ENCODE data around the gene DOCK1.

The DOCK1 gene

DNA sequence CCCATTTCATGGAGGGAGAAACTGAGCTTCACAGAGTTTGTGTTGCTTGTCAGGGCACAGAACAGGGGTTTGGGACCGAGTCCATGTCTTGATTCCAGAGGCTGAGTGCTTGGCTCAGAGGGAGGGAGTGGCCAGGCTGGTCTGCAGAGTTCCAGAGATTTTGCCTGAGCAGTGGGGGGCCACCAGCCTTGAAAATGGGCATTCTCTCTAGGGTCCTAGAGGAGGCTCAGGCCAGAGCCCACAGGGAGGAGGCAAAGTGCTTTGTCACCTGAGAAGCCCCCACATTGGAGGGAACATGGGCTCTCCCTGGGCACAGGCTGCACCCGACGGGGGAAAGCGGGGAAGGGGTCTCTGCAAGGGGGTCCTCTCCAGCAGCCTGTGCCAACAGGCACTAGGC, 51.5 kb downstream of the DOCK1 start:
- DNase-seq (no peak), ATAC-seq (replicated peaks) (no peak)
- Mint-ChIP-seq H3K4me3 (no peak overlapping the region), H3K27ac (no peak overlapping the region), H3K27me3 (no peaks in the 10 kb centered on the region), H3K9me3 (peaks cover 0 to 3% of the 10 kb centered on the region in 2 donors), H3K36me3 (ENCODE audit: insufficient read depth) (peaks cover 3% of the 10 kb centered on the region), H3K4me1 (ENCODE audit: low read depth in 2 of 2) (peaks cover 0 to 2% of the 10 kb centered on the region in 2 donors)

DNA sequence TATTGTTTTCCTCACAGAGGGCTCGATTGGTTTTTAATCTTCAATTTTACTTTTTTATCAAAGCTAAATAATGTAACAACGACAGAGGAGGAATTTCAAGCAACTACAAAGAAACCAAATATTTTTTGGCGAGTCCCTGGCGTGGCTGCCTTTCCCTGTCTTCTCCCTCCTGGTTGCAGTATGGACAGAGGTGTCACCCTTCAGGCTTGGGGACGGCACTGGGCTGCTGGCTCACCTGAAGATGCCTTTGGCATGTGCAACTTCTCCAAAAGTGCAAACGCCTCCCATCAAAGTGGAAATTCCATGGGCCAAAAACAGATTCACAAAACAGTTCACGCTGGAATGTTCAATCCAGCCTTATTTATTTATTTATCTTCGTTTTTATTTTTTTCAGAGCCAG, 51.9 kb downstream of the DOCK1 start:
- peaks cover 0 to 2% of the 10 kb centered on the region in 2 donors for H3K4me1 Mint-ChIP-seq (ENCODE audit: low read depth in 2 of 2)
- ATAC-seq (replicated peaks): no peak
- H3K27me3 Mint-ChIP-seq: no peaks in the 10 kb centered on the region

DNA sequence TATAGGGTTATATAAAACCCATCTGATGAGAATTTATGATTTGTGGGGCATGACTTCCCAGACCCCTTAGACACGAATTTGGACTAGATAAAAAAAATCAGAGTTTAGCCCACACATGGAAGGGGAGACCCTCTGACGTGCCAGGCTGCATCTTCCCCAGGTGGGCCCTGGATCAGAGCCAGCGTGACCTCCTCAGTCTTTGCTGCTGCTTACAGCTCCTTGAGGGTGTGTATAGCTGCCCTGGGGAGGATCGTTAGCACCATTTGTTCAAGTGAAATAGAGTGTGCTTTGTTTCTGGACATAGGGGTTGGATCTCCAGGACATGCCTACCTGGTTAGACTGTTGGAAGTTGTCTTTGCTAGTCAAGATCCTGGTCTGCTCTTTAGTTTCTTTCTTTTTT, 54.2 kb downstream of the DOCK1 start:
- Mint-ChIP-seq H3K9me3 (peaks cover 0 to 3% of the 10 kb centered on the region in 2 donors), H3K27ac (no peak overlapping the region), H3K36me3 (ENCODE audit: insufficient read depth) (peaks cover 3% of the 10 kb centered on the region), H3K4me1 (ENCODE audit: low read depth in 2 of 2) (peaks cover 0 to 2% of the 10 kb centered on the region in 2 donors), H3K4me3 (no peak overlapping the region), H3K27me3 (no peaks in the 10 kb centered on the region)
- no peak for DNase-seq
- ATAC-seq (replicated peaks): no peak

More for the DNA sequence above, 51.9 kb downstream of the DOCK1 start:
- H3K9me3 Mint-ChIP-seq: peaks cover 0 to 3% of the 10 kb centered on the region in 2 donors
- H3K4me3 Mint-ChIP-seq: no peak overlapping the region
- H3K27ac Mint-ChIP-seq: no peak overlapping the region
- peaks cover 3% of the 10 kb centered on the region for H3K36me3 Mint-ChIP-seq (ENCODE audit: insufficient read depth)
- no peak for DNase-seq

DNA sequence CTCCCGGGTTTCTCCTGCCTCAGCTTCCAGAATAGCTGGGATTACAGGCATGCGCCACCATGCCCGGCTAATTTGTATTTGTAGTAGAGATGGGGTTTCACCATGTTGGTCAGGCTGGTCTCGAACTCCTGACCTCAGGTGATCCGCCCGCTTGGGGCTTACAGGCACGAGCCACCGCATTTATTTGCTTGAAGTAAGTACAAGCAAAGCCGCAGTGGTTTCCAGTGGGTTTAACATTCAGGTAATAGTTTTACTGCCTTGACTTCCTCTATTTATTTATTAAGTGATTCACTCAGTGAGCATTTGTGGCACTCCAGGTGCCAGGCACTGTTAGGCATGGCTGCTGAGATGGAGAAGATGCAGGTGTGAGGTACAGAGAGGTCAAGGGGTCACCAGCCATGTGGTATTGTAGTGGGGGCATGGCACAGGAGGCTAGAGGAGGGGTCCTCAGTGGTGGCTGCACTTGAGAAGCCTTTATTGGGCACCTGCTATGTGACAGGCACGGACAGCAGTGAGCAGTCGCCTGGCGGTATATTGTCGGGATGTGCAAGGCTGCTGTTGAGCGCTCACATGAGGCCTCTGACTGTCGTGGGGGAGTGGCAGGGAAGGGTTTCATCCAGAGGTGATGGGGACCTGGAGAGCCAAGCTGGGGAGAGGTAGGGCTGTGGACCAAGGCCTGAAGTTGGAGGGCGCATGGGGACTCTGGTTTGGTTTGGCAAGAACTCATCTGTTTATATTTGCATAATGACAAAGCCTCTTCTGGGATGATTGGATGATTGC, 54.9 kb downstream of the DOCK1 start:
- peaks cover 0 to 4% of the 10 kb centered on the region in 2 donors for H3K27me3 Mint-ChIP-seq
- no peak overlapping the region for H3K27ac Mint-ChIP-seq
- no peak overlapping the region for H3K4me3 Mint-ChIP-seq
- H3K9me3 Mint-ChIP-seq: peaks cover 0 to 5% of the 10 kb centered on the region in 2 donors
- ATAC-seq (replicated peaks) (no peak), DNase-seq (no peak)
- peaks cover 3% of the 10 kb centered on the region for H3K36me3 Mint-ChIP-seq (ENCODE audit: insufficient read depth)
- H3K4me1 Mint-ChIP-seq (ENCODE audit: low read depth in 2 of 2): peaks cover 0 to 2% of the 10 kb centered on the region in 2 donors

DNA sequence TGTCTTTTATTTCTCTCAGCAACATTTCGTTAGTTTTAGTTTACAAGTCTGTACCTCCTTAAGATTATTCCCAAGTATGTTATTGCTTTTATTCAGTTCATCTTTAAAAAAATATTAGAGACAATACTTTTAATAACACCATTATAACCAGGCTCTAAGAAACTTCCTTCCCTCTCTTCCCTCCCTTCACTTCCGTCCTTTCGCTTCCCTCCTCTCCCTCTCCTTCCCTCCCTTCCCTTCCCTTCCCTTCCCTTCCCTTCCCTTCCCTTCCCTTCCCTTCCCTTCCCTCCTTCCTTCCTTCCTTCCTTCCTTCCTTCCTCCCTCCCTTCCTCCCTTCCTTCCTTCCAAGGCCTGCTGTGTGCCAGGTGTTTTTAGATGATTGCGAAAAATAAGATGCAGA, 58.1 kb downstream of the DOCK1 start:
- no peak for ATAC-seq (replicated peaks)
- DNase-seq: no peak
- H3K27me3 Mint-ChIP-seq: peaks cover 0 to 11% of the 10 kb centered on the region in 2 donors
- H3K27ac Mint-ChIP-seq: no peak overlapping the region
- H3K9me3 Mint-ChIP-seq: peaks cover 0 to 5% of the 10 kb centered on the region in 2 donors
- H3K4me3 Mint-ChIP-seq: no peak overlapping the region
- H3K4me1 Mint-ChIP-seq (ENCODE audit: low read depth in 2 of 2): peaks cover 0 to 5% of the 10 kb centered on the region in 2 donors
- peaks cover 3% of the 10 kb centered on the region for H3K36me3 Mint-ChIP-seq (ENCODE audit: insufficient read depth)

DNA sequence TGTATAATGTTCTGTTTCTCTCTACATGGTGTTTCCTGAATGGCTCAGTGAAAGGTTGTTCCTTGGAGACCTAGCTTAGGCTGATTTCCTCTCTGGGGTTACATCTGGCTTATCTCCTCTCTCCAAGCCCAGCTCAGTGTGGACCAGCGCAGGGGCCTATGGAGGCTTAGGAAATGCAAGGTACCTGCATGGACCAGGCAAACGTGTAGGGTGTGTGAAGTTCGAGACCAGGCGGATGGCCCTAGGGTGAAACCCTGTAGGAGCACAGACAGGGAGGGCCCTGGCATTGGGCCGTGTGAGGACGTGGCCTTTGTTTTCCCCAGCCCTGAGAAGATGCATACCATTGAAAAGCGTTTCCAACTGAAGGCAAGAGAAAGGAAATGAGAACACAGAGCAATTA, 59.0 kb downstream of the DOCK1 start:
- Mint-ChIP-seq H3K4me3 (no peak overlapping the region), H3K27ac (no peak overlapping the region), H3K4me1 (ENCODE audit: low read depth in 2 of 2) (peaks cover 0 to 5% of the 10 kb centered on the region in 2 donors), H3K9me3 (peaks cover 0 to 2% of the 10 kb centered on the region in 2 donors), H3K36me3 (ENCODE audit: insufficient read depth) (no peaks in the 10 kb centered on the region), H3K27me3 (peaks cover 0 to 11% of the 10 kb centered on the region in 2 donors)
- no peak for DNase-seq
- ATAC-seq (replicated peaks): no peak

DNA sequence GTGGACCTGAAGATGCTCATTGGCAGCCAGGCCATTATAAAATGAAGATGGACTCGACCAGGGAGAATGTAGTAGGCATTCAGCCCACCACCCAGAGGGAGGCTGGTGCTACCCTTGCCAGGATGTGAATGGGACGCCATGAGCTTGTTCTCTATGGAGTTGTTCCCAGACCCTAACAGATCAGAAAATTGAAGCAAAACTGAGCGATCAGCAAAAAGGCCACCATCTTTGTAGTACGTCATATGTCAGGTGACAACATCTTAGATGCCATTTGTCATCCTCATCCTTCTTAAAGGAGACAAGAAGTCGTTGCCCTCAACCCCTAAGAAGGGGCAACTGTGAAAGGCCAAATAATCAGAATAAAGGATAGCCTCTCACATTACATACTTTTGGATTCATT, 61.7 kb downstream of the DOCK1 start:
- DNase-seq (no peak), ATAC-seq (replicated peaks) (no peak)
- Mint-ChIP-seq H3K9me3 (peaks cover 0 to 2% of the 10 kb centered on the region in 2 donors), H3K4me3 (no peak overlapping the region), H3K27ac (no peak overlapping the region), H3K36me3 (ENCODE audit: insufficient read depth) (peaks cover 2% of the 10 kb centered on the region), H3K4me1 (ENCODE audit: low read depth in 2 of 2) (peaks cover 0 to 3% of the 10 kb centered on the region in 2 donors), H3K27me3 (peaks cover 0 to 11% of the 10 kb centered on the region in 2 donors)

DNA sequence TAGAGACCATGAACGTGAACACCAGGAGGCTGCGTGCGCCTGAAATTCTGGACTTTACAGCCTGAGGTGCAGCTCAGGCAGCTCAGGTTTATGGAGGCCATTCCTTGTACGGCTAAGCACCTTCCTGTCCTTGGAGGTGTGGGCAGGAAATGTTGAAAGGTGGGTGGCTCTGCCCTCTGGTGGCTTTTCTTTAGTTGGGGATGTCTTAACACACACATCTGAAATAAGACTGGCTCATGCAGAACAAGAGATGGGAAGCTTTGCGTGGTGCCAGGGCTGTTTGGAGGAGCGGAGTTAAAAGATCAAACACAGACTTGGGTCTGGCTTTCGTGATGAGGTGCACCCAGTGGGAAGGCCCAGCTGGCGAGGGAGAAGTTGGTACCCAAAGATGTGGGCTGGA, 64.1 kb downstream of the DOCK1 start:
- peaks cover 0 to 3% of the 10 kb centered on the region in 2 donors for H3K4me1 Mint-ChIP-seq (ENCODE audit: low read depth in 2 of 2)
- no peak overlapping the region for H3K27ac Mint-ChIP-seq
- no peak for ATAC-seq (replicated peaks)
- peaks cover 0 to 3% of the 10 kb centered on the region in 2 donors for H3K9me3 Mint-ChIP-seq
- peaks cover 0 to 11% of the 10 kb centered on the region in 2 donors for H3K27me3 Mint-ChIP-seq
- peaks cover 2% of the 10 kb centered on the region for H3K36me3 Mint-ChIP-seq (ENCODE audit: insufficient read depth)
- no peak overlapping the region for H3K4me3 Mint-ChIP-seq
- DNase-seq: no peak

DNA sequence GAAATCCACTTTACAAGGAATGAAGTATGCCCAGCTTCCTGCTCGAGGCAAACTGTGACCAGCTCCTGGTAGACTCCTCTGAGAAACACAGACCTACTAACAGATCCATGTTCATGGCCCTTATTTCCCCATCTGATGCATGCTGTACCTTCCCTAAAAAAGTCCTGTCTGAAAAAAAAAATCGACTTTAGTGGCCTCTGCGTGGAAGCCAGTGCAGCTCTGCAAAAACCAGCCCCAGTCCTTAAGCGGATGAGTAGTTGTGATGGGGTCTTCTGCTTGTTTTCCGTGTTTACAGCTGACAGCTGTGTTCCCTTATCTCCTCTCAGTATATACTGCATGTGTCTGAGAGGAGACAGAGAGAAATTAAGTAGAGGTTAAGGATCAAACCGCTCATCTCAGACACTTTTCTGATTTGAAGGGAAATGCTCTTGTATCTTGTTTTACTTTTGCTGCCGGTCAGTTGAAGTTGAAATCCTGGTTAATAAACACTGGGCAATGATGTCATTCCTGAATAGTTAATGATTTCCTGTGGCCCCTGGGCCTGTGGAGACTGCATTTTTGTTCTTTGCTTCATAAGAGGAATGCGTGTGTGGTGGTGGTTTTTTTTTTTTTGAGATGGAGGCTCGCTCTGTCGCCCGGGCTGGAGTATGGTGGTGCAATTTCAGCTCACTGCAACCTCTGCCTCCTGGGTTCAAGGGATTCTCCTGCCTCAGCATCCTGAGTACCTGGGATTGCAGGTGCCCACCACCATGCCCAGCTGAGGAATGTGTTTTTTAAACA, 67.6 kb downstream of the DOCK1 start:
- no peak overlapping the region for H3K27ac Mint-ChIP-seq
- no peaks in the 10 kb centered on the region for H3K4me1 Mint-ChIP-seq (ENCODE audit: low read depth in 2 of 2)
- no peaks in the 10 kb centered on the region for H3K27me3 Mint-ChIP-seq
- DNase-seq (no peak), ATAC-seq (replicated peaks) (no peak)
- H3K36me3 Mint-ChIP-seq (ENCODE audit: insufficient read depth): peaks cover 2% of the 10 kb centered on the region
- H3K9me3 Mint-ChIP-seq: peaks cover 0 to 1% of the 10 kb centered on the region in 2 donors
- no peak overlapping the region for H3K4me3 Mint-ChIP-seq

DNA sequence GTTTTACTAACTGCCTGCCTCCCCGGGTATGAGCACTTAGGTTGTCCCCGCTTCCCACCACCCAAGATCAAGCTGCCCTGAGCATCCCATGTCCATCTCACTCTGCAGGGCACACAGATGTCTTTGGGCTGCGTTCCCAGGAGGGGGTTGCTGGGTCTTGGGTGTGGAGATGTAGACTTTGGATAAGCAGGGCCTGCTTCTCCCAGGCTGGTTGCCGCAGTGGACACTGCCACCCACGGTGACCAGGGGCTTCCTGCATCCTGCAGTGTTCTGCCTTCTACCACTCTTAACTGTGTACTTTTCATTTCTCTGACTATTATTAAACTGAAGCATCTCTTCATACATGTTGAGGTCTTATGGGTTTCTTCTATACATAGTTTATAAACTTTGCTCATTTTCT, 70.0 kb downstream of the DOCK1 start:
- no peak overlapping the region for H3K27ac Mint-ChIP-seq
- H3K36me3 Mint-ChIP-seq (ENCODE audit: insufficient read depth): peaks cover 2% of the 10 kb centered on the region
- no peaks in the 10 kb centered on the region for H3K27me3 Mint-ChIP-seq
- ATAC-seq (replicated peaks) (no peak), DNase-seq (no peak)
- no peak overlapping the region for H3K4me3 Mint-ChIP-seq
- H3K9me3 Mint-ChIP-seq: peaks cover 0 to 1% of the 10 kb centered on the region in 2 donors
- no peaks in the 10 kb centered on the region for H3K4me1 Mint-ChIP-seq (ENCODE audit: low read depth in 2 of 2)

DNA sequence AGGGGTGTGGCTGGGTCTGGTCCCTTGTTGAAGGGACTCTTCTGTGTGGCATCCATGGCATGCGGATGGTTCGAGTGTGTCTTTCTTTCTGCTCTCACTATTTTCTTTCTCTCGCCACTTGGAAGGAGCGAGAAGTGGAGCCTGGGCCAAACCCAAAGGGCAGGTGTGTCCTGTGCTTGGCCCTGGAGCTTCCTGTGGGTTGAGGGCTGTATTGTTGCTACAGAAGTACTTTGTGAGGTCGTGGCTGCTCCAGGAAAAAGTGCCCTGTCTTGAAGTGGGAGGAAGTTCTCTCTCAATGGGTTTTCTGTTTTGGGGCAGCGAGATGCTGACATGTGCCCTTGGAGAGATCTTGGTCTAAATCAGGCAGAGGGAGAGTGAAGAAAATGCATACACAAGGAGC, 72.0 kb downstream of the DOCK1 start:
- Mint-ChIP-seq H3K4me1 (ENCODE audit: low read depth in 2 of 2) (no peaks in the 10 kb centered on the region), H3K27me3 (no peaks in the 10 kb centered on the region), H3K4me3 (no peak overlapping the region), H3K9me3 (peaks cover 0 to 1% of the 10 kb centered on the region in 2 donors), H3K27ac (no peak overlapping the region), H3K36me3 (ENCODE audit: insufficient read depth) (no peaks in the 10 kb centered on the region)
- ATAC-seq (replicated peaks) (no peak), DNase-seq (no peak)

DNA sequence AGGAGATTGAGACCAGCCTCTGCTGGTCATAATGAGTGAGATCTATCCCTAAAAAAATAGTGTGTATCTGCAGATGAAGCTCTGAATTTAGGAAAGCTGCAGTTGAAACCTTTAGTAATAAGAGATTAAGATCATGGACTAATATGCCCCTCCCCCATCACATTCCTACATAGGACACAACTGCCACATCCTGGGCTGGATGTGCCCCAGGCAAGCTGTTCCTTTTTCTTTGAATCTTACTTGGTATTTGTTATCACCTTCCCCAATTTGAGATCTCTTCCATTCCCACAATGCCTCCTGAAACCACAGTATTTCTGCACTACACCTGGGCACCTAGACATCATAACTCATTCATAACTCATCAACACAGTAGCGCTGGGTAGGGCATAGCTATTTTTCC, 74.1 kb downstream of the DOCK1 start:
- ATAC-seq (replicated peaks) (no peak), DNase-seq (no peak)
- H3K36me3 Mint-ChIP-seq (ENCODE audit: insufficient read depth): no peaks in the 10 kb centered on the region
- peaks cover 0 to 6% of the 10 kb centered on the region in 2 donors for H3K9me3 Mint-ChIP-seq
- H3K4me1 Mint-ChIP-seq (ENCODE audit: low read depth in 2 of 2): no peaks in the 10 kb centered on the region
- H3K4me3 Mint-ChIP-seq: no peak overlapping the region
- no peaks in the 10 kb centered on the region for H3K27me3 Mint-ChIP-seq
- H3K27ac Mint-ChIP-seq: no peak overlapping the region

DNA sequence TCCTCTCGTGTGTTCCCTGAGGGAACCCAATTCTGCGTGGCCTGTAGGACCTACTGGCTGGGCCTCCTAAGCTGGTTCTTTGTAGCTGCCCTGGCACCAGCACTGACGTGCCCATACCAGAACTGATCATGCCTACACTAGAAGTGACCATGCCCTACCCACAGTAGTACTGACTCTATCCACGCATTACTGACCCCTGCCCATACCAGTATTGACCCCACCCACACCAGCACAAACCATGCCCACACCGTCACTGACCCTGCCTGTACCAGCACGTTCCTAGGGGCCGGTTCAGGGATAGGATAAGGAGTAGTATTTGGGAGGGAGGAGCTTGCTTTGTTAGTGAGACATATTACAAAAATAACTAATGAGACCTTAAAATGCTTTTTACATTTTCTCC, 88.0 kb downstream of the DOCK1 start:
- Mint-ChIP-seq H3K27ac (no peak overlapping the region), H3K9me3 (peaks cover 0 to 2% of the 10 kb centered on the region in 2 donors), H3K36me3 (ENCODE audit: insufficient read depth) (no peaks in the 10 kb centered on the region), H3K27me3 (no peaks in the 10 kb centered on the region), H3K4me3 (no peak overlapping the region), H3K4me1 (ENCODE audit: low read depth in 2 of 2) (no peaks in the 10 kb centered on the region)
- no peak for ATAC-seq (replicated peaks)
- no peak for DNase-seq
